HepG2 (cell line): ENCODE data around the gene NIN. TPM values are rescaled to one million over a fixed set of nuclear protein-coding genes. Genes with fewer than 3 reads are reported as not detected.

Source experiments
- DZIP1 ChIP-seq: sonication (generic); formaldehyde crosslinking; IDR thresholded peaks from 2 replicates; pipeline ENCODE4 v1.5.0; 2020; ENCODE audit warnings: mild to moderate bottlenecking, missing genetic modification reagents
- ELF4 ChIP-seq: sonication (generic); formaldehyde crosslinking; IDR thresholded peaks from 2 replicates; pipeline ENCODE4 v1.5.0; 2020; ENCODE audit warnings: missing genetic modification reagents, mild to moderate bottlenecking, moderate library complexity, borderline replicate concordance
- EP300 ChIP-seq, 3 experiments: sonication (generic) in 1 of 3; formaldehyde crosslinking in 1 of 3; IDR thresholded peaks; 2 replicates each; pipeline versions ENCODE4 v1.5.1 to v1.6.1; 2011 to 2020; ENCODE audit warnings: low read depth in 2 of 3, low read length in 2 of 3, borderline replicate concordance in 1 of 3, improper control_type of control experiment in 1 of 3, mild to moderate bottlenecking in 1 of 3, missing genetic modification reagents in 1 of 3, moderate library complexity in 1 of 3
- SAP130 ChIP-seq: IDR thresholded peaks from 2 replicates; pipeline ENCODE4 v1.6.1; 2016; ENCODE audit warnings: low read depth
- ZBTB7A ChIP-seq: sonication (generic); formaldehyde crosslinking; IDR thresholded peaks from 2 replicates; pipeline ENCODE4 v1.8.0; 2022; ENCODE audit warnings: mild to moderate bottlenecking, missing genetic modification reagents
- ZNF451 ChIP-seq: sonication (generic); formaldehyde crosslinking; IDR thresholded peaks from 2 replicates; pipeline ENCODE4 v1.5.0; 2020; ENCODE audit warnings: mild to moderate bottlenecking, missing genetic modification reagents
- ZNF598 ChIP-seq: sonication (generic); formaldehyde crosslinking; IDR thresholded peaks from 2 replicates; pipeline ENCODE4 v1.5.1; 2020; ENCODE audit warnings: mild to moderate bottlenecking, missing genetic modification reagents, borderline replicate concordance
- ZNF670 ChIP-seq: sonication (generic); formaldehyde crosslinking; IDR thresholded peaks from 2 replicates; pipeline ENCODE4 v1.8.0; 2022; ENCODE audit warnings: mild to moderate bottlenecking, missing genetic modification reagents, borderline replicate concordance
- polyA plus RNA-seq, 8 experiments: library from polyadenylated mRNA; depleted of rRNA in 3 of 8; stranded (reverse) in 7 of 8; unstranded in 1 of 8; fragments of >200 nt; fragmentation: Illumina TruSeq in 4 of 8; extraction: Trizol in 4 of 8; gene quantifications; 2 replicates each; pipeline versions ENCODE4 v1.2.1 to v1.2.3, GENCODE V29; 2011 to 2016; ENCODE audit warnings: low read depth in 4 of 8, missing spikeins in 1 of 8, mixed read lengths in 1 of 8; ENCODE audit not compliant: insufficient read depth in 1 of 8
- total RNA-seq, 5 experiments: library from RNA; depleted of rRNA; stranded (reverse); fragments of >200 nt; fragmentation: Illumina TruSeq; extraction: Trizol; gene quantifications; 2 replicates each; pipeline ENCODE4 v1.2.3, GENCODE V29; 2016; ENCODE audit warnings: low read depth in 1 of 5
- TF ChIP-seq, protein P1 (sequence below): IDR thresholded peaks from 2 replicates; pipeline ENCODE4 v1.6.1; 2016; ENCODE audit warnings: low read depth, missing genetic modification reagents, missing compliant biosample characterization
- TF ChIP-seq, protein P2 (sequence below): sonication (generic); formaldehyde crosslinking; IDR thresholded peaks from 2 replicates; pipeline ENCODE4 v1.5.0; 2020; ENCODE audit warnings: mild to moderate bottlenecking, missing genetic modification reagents
- TF ChIP-seq, protein P3 (sequence below): sonication (generic); formaldehyde crosslinking; IDR thresholded peaks from 2 replicates; pipeline ENCODE4 v1.4.0; 2020; ENCODE audit warnings: missing genetic modification reagents

Gene NIN
- total and polyA plus RNA-seq, 2 of the 13 experiments (the other 11 are each of a cell fraction or from before 2014, with no cell fraction given) = 2.8 to 9.7 TPM

GRCh38 chr14:50875359-50876070 is 44.6 kb upstream of the NIN start (continued):
- TF ChIP-seq ZNF598 (CRISPR knock-in tag) (no peak), ZNF451 (CRISPR knock-in tag) (no peak), DZIP1 (CRISPR knock-in tag) (no peak), ZBTB7A (CRISPR knock-in tag) (0 out of 2 replicates have a peak, but pooled peaks have one; percentile 56), ZNF670 (CRISPR knock-in tag) (no peak), SAP130 (CRISPR knock-in tag) (peak; percentile 66; the same call in 1 of the 2 replicates), EP300 (IDR thresholded peaks at IDR 0.05; ENCODE audit: low read depth in 2 of 2, low read length in 2 of 2) (peak; percentile 57 to 90; a peak in 3 of 4 replicates), EP300 (CRISPR knock-in tag; IDR thresholded peaks at IDR 0.05; ENCODE audit: borderline replicate concordance) (peak; percentile 81), ELF4 (CRISPR knock-in tag) (no peak)
- TF ChIP-seq, protein P1, sequence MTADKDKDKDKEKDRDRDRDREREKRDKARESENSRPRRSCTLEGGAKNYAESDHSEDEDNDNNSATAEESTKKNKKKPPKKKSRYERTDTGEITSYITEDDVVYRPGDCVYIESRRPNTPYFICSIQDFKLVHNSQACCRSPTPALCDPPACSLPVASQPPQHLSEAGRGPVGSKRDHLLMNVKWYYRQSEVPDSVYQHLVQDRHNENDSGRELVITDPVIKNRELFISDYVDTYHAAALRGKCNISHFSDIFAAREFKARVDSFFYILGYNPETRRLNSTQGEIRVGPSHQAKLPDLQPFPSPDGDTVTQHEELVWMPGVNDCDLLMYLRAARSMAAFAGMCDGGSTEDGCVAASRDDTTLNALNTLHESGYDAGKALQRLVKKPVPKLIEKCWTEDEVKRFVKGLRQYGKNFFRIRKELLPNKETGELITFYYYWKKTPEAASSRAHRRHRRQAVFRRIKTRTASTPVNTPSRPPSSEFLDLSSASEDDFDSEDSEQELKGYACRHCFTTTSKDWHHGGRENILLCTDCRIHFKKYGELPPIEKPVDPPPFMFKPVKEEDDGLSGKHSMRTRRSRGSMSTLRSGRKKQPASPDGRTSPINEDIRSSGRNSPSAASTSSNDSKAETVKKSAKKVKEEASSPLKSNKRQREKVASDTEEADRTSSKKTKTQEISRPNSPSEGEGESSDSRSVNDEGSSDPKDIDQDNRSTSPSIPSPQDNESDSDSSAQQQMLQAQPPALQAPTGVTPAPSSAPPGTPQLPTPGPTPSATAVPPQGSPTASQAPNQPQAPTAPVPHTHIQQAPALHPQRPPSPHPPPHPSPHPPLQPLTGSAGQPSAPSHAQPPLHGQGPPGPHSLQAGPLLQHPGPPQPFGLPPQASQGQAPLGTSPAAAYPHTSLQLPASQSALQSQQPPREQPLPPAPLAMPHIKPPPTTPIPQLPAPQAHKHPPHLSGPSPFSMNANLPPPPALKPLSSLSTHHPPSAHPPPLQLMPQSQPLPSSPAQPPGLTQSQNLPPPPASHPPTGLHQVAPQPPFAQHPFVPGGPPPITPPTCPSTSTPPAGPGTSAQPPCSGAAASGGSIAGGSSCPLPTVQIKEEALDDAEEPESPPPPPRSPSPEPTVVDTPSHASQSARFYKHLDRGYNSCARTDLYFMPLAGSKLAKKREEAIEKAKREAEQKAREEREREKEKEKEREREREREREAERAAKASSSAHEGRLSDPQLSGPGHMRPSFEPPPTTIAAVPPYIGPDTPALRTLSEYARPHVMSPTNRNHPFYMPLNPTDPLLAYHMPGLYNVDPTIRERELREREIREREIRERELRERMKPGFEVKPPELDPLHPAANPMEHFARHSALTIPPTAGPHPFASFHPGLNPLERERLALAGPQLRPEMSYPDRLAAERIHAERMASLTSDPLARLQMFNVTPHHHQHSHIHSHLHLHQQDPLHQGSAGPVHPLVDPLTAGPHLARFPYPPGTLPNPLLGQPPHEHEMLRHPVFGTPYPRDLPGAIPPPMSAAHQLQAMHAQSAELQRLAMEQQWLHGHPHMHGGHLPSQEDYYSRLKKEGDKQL = no peak
- TF ChIP-seq, protein P2, sequence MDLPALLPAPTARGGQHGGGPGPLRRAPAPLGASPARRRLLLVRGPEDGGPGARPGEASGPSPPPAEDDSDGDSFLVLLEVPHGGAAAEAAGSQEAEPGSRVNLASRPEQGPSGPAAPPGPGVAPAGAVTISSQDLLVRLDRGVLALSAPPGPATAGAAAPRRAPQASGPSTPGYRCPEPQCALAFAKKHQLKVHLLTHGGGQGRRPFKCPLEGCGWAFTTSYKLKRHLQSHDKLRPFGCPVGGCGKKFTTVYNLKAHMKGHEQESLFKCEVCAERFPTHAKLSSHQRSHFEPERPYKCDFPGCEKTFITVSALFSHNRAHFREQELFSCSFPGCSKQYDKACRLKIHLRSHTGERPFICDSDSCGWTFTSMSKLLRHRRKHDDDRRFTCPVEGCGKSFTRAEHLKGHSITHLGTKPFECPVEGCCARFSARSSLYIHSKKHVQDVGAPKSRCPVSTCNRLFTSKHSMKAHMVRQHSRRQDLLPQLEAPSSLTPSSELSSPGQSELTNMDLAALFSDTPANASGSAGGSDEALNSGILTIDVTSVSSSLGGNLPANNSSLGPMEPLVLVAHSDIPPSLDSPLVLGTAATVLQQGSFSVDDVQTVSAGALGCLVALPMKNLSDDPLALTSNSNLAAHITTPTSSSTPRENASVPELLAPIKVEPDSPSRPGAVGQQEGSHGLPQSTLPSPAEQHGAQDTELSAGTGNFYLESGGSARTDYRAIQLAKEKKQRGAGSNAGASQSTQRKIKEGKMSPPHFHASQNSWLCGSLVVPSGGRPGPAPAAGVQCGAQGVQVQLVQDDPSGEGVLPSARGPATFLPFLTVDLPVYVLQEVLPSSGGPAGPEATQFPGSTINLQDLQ (CRISPR knock-in tag) = no peak
- TF ChIP-seq, protein P3, sequence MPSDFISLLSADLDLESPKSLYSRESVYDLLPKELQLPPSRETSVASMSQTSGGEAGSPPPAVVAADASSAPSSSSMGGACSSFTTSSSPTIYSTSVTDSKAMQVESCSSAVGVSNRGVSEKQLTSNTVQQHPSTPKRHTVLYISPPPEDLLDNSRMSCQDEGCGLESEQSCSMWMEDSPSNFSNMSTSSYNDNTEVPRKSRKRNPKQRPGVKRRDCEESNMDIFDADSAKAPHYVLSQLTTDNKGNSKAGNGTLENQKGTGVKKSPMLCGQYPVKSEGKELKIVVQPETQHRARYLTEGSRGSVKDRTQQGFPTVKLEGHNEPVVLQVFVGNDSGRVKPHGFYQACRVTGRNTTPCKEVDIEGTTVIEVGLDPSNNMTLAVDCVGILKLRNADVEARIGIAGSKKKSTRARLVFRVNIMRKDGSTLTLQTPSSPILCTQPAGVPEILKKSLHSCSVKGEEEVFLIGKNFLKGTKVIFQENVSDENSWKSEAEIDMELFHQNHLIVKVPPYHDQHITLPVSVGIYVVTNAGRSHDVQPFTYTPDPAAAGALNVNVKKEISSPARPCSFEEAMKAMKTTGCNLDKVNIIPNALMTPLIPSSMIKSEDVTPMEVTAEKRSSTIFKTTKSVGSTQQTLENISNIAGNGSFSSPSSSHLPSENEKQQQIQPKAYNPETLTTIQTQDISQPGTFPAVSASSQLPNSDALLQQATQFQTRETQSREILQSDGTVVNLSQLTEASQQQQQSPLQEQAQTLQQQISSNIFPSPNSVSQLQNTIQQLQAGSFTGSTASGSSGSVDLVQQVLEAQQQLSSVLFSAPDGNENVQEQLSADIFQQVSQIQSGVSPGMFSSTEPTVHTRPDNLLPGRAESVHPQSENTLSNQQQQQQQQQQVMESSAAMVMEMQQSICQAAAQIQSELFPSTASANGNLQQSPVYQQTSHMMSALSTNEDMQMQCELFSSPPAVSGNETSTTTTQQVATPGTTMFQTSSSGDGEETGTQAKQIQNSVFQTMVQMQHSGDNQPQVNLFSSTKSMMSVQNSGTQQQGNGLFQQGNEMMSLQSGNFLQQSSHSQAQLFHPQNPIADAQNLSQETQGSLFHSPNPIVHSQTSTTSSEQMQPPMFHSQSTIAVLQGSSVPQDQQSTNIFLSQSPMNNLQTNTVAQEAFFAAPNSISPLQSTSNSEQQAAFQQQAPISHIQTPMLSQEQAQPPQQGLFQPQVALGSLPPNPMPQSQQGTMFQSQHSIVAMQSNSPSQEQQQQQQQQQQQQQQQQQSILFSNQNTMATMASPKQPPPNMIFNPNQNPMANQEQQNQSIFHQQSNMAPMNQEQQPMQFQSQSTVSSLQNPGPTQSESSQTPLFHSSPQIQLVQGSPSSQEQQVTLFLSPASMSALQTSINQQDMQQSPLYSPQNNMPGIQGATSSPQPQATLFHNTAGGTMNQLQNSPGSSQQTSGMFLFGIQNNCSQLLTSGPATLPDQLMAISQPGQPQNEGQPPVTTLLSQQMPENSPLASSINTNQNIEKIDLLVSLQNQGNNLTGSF (CRISPR knock-in tag) = no peak
